Endothelial cell of umbilical vein (primary cell): ENCODE data around the gene STK32C. TPM values are rescaled to one million over a fixed set of nuclear protein-coding genes. Genes with fewer than 3 reads are reported as not detected.

ENCODE experiments used
- BruUV-seq: library from RNA; stranded (reverse); fragments of 400-500 nt; replicated peaks from 2 replicates; lab custom pipeline; 2021; lab: Mats Ljungman, UMichigan
- CTCF ChIA-PET: fragments of 300-600, 350-600 bp; sonication (Branson Sonifier 250); formaldehyde crosslinking; loops from one replicate; lab custom pipeline; 2021; ENCODE audit warnings: antibody characterized with exemption, inconsistent platforms; lab: Charles Lee
- POLR2A ChIA-PET: fragments of 300-600, 350-600 bp; sonication (Branson Sonifier 250); formaldehyde crosslinking; loops from one replicate; lab custom pipeline; 2021; ENCODE audit warnings: antibody characterized with exemption, inconsistent platforms; lab: Charles Lee
- DNase-seq: peaks from one replicate; pipeline ENCODE4 v3.0.0-alpha.2; 2011; ENCODE audit warnings: low read depth, low spot score
- FAIRE-seq: peaks from 2 replicates; lab custom pipeline; 2011; peaks lifted over from hg19 to GRCh38; lab: Jason Lieb, UNC
- H2AFZ ChIP-seq: 2 replicates; pipeline ENCODE4 v1.6.0; 2012; ENCODE audit warnings: low read depth, low read length, control low read depth, inconsistent platforms
- H3K27ac ChIP-seq: 2 replicates; pipeline ENCODE4 v1.5.1; 2011; ENCODE audit warnings: low read depth, mild to moderate bottlenecking, control low read depth, low read length, moderate library complexity; ENCODE audit not compliant: insufficient read depth
- H3K27me3 ChIP-seq, 2 experiments: 2 replicates each; pipeline versions ENCODE4 v1.6.0 to v1.6.1; 2011; ENCODE audit warnings: low read length in 2 of 2, mixed read lengths in 1 of 2; ENCODE audit not compliant: control insufficient read depth in 2 of 2, insufficient read depth in 2 of 2
- H3K36me3 ChIP-seq, 2 experiments: 2 replicates in 1 of 2; 3 replicates in 1 of 2; pipeline ENCODE4 v1.5.1; 2011; ENCODE audit warnings: low read length in 2 of 2, mild to moderate bottlenecking in 1 of 2, moderate library complexity in 1 of 2; ENCODE audit not compliant: control insufficient read depth in 2 of 2, insufficient read depth in 2 of 2; ENCODE audit errors: extremely low read depth in 1 of 2
- H3K4me1 ChIP-seq: 3 replicates; pipeline ENCODE4 v1.5.1; 2011; ENCODE audit warnings: mild to moderate bottlenecking, low read length; ENCODE audit not compliant: control insufficient read depth, insufficient read depth; ENCODE audit errors: extremely low read depth
- H3K4me2 ChIP-seq: 2 replicates; pipeline ENCODE4 v1.6.1; 2011; ENCODE audit warnings: low read length, control low read depth, mixed read lengths; ENCODE audit not compliant: insufficient read depth
- H3K4me3 ChIP-seq, 3 experiments: fragments of 200-600 bp in 1 of 3; sonication (generic), shearing (Covaris generic) in 1 of 3; replicated peaks in 1 of 3; 2 replicates each; pipeline ENCODE4 v1.5.1; 2011 to 2016; ENCODE audit warnings: control low read depth in 3 of 3, low read length in 3 of 3, mild to moderate bottlenecking in 2 of 3, inconsistent platforms in 1 of 3, low read depth in 1 of 3, moderate library complexity in 1 of 3; ENCODE audit not compliant: insufficient read depth in 1 of 3
- H3K79me2 ChIP-seq: 2 replicates; pipeline ENCODE4 v1.6.0; 2012; ENCODE audit warnings: low read length, inconsistent platforms; ENCODE audit not compliant: control insufficient read depth, insufficient read depth
- H3K9ac ChIP-seq: replicated peaks from 2 replicates; pipeline ENCODE3; 2011; ENCODE audit warnings: low read length, control low read depth; ENCODE audit not compliant: insufficient read depth; ENCODE audit errors: extremely low read depth
- H3K9me1 ChIP-seq: replicated peaks from 3 replicates; pipeline ENCODE4 v1.6.0; 2011; ENCODE audit warnings: mild to moderate bottlenecking, low read length; ENCODE audit not compliant: control insufficient read depth, insufficient read depth; ENCODE audit errors: extremely low read depth
- H3K9me3 ChIP-seq: replicated peaks from 2 replicates; pipeline ENCODE4 v1.5.1; 2012; ENCODE audit warnings: low read length, inconsistent platforms; ENCODE audit not compliant: control insufficient read depth, insufficient read depth
- H4K20me1 ChIP-seq: replicated peaks from 2 replicates; pipeline ENCODE3; 2011; ENCODE audit warnings: mild to moderate bottlenecking, low read length; ENCODE audit not compliant: control insufficient read depth, insufficient read depth; ENCODE audit errors: extremely low read depth
- CTCF ChIP-seq, 2 donors: IDR thresholded peaks; 1 replicate in 1 of 2; 2 replicates in 1 of 2; pipeline ENCODE4 v1.5.1; 2011; ENCODE audit warnings: low read length in 2 of 2, mild to moderate bottlenecking in 2 of 2, moderate library complexity in 2 of 2, control low read depth in 1 of 2, inconsistent platforms in 1 of 2, low read depth in 1 of 2; ENCODE audit not compliant: insufficient read depth in 1 of 2; ENCODE audit errors: extremely low read depth in 1 of 2
- EZH2 ChIP-seq: IDR thresholded peaks from 2 replicates; pipeline ENCODE4 v1.6.1; 2012; ENCODE audit warnings: borderline replicate concordance, low read depth, mild to moderate bottlenecking, moderate library complexity, low read length, inconsistent platforms; ENCODE audit not compliant: severe bottlenecking
- FOS ChIP-seq: IDR thresholded peaks from 2 replicates; pipeline ENCODE4 v1.6.1; 2011; ENCODE audit warnings: mild to moderate bottlenecking, low read length, moderate library complexity, borderline replicate concordance; ENCODE audit not compliant: insufficient read depth
- GATA2 ChIP-seq: IDR thresholded peaks from 2 replicates; pipeline ENCODE4 v1.7.0; 2011; ENCODE audit warnings: low read depth, mild to moderate bottlenecking, moderate library complexity, mixed read lengths, low read length; ENCODE audit not compliant: insufficient read length, insufficient read depth
- JUN ChIP-seq: IDR thresholded peaks from 2 replicates; pipeline ENCODE4 v1.6.1; 2011; ENCODE audit warnings: borderline replicate concordance, low read depth; ENCODE audit not compliant: insufficient read length, insufficient read depth
- MAX ChIP-seq: IDR thresholded peaks from 2 replicates; pipeline ENCODE4 v1.6.1; 2011; ENCODE audit not compliant: insufficient read depth, insufficient read length
- MYC ChIP-seq: IDR thresholded peaks from one replicate; pipeline ENCODE4 v1.6.1; 2011; ENCODE audit warnings: mild to moderate bottlenecking, low read depth, low read length
- POLR2A ChIP-seq: IDR thresholded peaks from 2 replicates; pipeline ENCODE4 v1.6.1; 2012; ENCODE audit warnings: low read depth, mild to moderate bottlenecking, control low read depth, low read length
- POLR2AphosphoS5 ChIP-seq: IDR thresholded peaks from 2 replicates; pipeline ENCODE4 v1.6.1; 2012; ENCODE audit warnings: low read depth, mild to moderate bottlenecking, control low read depth, low read length, moderate library complexity; ENCODE audit not compliant: insufficient read depth
- dilution Hi-C: fragments of 300-500 bp; cut with MboI; formaldehyde crosslinking; loops from one replicate; pipeline ENCODE4 v1.15.0; 2019; ENCODE audit warnings: low sequenced_read_pairs; ENCODE audit not compliant: extremely low pct_ligation_motif_present
- intact Hi-C: fragments of 100-400 bp; cut with micrococcal nuclease; formaldehyde crosslinking; loops from one replicate; pipeline ENCODE4 v1.10.0; 2022
- polyA plus RNA-seq, 4 experiments: library from polyadenylated mRNA; depleted of rRNA in 3 of 4; stranded (reverse) in 3 of 4; unstranded in 1 of 4; fragments of >200 nt; gene quantifications; 2 replicates each; pipeline versions ENCODE4 v1.2.1 to v1.2.3, GENCODE V29; 2011 to 2012; ENCODE audit warnings: missing spikeins in 1 of 4
- total RNA-seq: library from RNA; stranded (reverse); gene quantifications from 2 replicates; pipeline ENCODE4 v1.2.3, GENCODE V29; 2021

Gene STK32C
- total and polyA plus RNA-seq, 2 donors (not counting 3 experiments of a cell fraction or from before 2014, with no cell fraction given), result 5.4 to 14.1 TPM

GRCh38 chr10:132248455-132249225 is 59.1 kb downstream of the STK32C start:
- CTCF ChIA-PET, result no interaction called here
- H3K27me3 ChIP-seq, result no peaks in the 10 kb centered on the region
- no peaks in the 10 kb centered on the region for H3K4me1 ChIP-seq
- no TSS peak for BruUV-seq
- H3K27ac ChIP-seq, result no peak overlapping the region
- DNase-seq (peak; percentile 15), FAIRE-seq (no peak)
- H2AFZ ChIP-seq, result peak overlapping the region; percentile 67
- peak overlapping the region in 1 of 3 experiments; percentile 17 for H3K4me3 ChIP-seq
- dilution Hi-C loops, result no loop called here
- POLR2A ChIA-PET, result interaction anchor here (0.6 kb wide), 1 partner anchor 291 kb away, joined by 4 read pairs; no protein-coding TSS in a partner anchor
- intact Hi-C loops, result no loop called here
- H3K79me2 ChIP-seq, result no peaks in the 10 kb centered on the region
- no peak overlapping the region for H3K9ac ChIP-seq
- H3K9me3 ChIP-seq, result no peaks in the 10 kb centered on the region
- no peaks in the 10 kb centered on the region for H3K36me3 ChIP-seq
- no peaks in the 10 kb centered on the region for H3K9me1 ChIP-seq
- H4K20me1 ChIP-seq, result no peaks in the 10 kb centered on the region
- no peak for TF ChIP-seq EZH2
- H3K4me2 ChIP-seq, result no peak overlapping the region

GRCh38 chr10:132247943-132248342 is 59.8 kb downstream of the STK32C start:
- H3K36me3 ChIP-seq, result no peaks in the 10 kb centered on the region
- H3K9ac ChIP-seq, result no peak overlapping the region
- no TSS peak for BruUV-seq
- H3K4me1 ChIP-seq, result no peaks in the 10 kb centered on the region
- H4K20me1 ChIP-seq, result no peaks in the 10 kb centered on the region
- H3K27ac ChIP-seq, result no peak overlapping the region
- no peak overlapping the region for H2AFZ ChIP-seq
- no peaks in the 10 kb centered on the region for H3K9me3 ChIP-seq
- dilution Hi-C loops, result no loop called here
- no peak overlapping the region for H3K4me2 ChIP-seq
- intact Hi-C loops, result no loop called here
- H3K27me3 ChIP-seq, result no peaks in the 10 kb centered on the region
- no peak for TF ChIP-seq MAX
- TF ChIP-seq EZH2, result no peak
- TF ChIP-seq JUN, result no peak
- no peak for TF ChIP-seq MYC
- TF ChIP-seq POLR2AphosphoS5, result no peak
- TF ChIP-seq CTCF (IDR thresholded peaks at IDR 0.05; ENCODE audit: extremely low read depth in 1 of 2, insufficient read depth in 1 of 2, low read depth in 1 of 2, low read length in 2 of 2), result no peak
- TF ChIP-seq GATA2, result no peak
- no peak for TF ChIP-seq POLR2A
- no peak for TF ChIP-seq FOS
- FAIRE-seq (no peak), DNase-seq (no peak)
- ChIA-PET POLR2A (no interaction called here), CTCF (no interaction called here)
- H3K4me3 ChIP-seq, result no peak overlapping the region
- H3K9me1 ChIP-seq, result no peaks in the 10 kb centered on the region
- H3K79me2 ChIP-seq, result no peaks in the 10 kb centered on the region
